Measurements from ENCODE around the gene PSG6. TPM values are rescaled to one million over a fixed set of nuclear protein-coding genes. Genes with fewer than 3 reads are reported as not detected.
A peak's percentile ranks its signal among the peaks of the same experiment; 100 is the strongest.
"Not testable (repeated sequence)": the region's sequence is repeated elsewhere in the genome, so short reads cannot be mapped to it uniquely, and the experiment has no call there.

Gene PSG6
- total and polyA plus RNA-seq, 12 donors, result not detected

DNA sequence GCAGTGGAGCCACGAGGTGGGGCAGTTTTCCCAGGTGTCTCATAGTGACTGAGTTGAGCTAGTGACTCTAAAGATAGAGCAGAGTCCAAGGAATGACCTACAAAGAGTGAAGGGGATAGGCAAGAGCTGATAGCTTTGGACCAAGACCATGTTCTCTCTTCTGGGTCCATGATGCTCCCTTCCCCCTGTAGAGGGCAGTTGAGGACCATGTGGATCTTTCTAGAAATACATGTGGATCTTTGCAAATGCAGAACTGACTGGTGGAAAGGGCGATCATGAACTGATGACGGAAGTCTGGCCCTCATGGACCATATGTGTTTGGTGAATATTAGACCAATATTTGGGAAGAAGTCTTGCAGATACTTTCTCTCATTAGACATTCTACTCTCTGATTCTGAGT, 45.1 kb downstream of the PSG6 start:
- TF ChIP-seq POLR2A (IDR thresholded peaks at IDR 0.05) (no peak), CTCF (IDR thresholded peaks at IDR 0.05) (no peak)
- H3K27ac ChIP-seq, result no peak overlapping the region
- no peaks in the 10 kb centered on the region for H3K36me3 ChIP-seq (replicated peaks in 1 of 2)
- 53 to 71% (median 61%) methylated on average over 3 of the region's 3 CpGs for WGBS, 4 donors
- H3K4me3 ChIP-seq, result no peak overlapping the region
- H3K27me3 ChIP-seq, result no peaks in the 10 kb centered on the region
- DNase-seq, result peak in 1 of 7 donors; percentile 13
- H3K4me1 ChIP-seq (replicated peaks in 1 of 2), result no peaks in the 10 kb centered on the region
- intact Hi-C loops (cut with DNase I), result no loop called here
- no peaks in the 10 kb centered on the region for H3K9me3 ChIP-seq (replicated peaks in 1 of 3)

- no peaks in the 10 kb centered on the region for H3K4me1 ChIP-seq (replicated peaks in 1 of 2)
- no peak overlapping the region for H3K4me3 ChIP-seq
- no peaks in the 10 kb centered on the region for H3K36me3 ChIP-seq (replicated peaks in 1 of 2)
- TF ChIP-seq CTCF (IDR thresholded peaks at IDR 0.05) (no peak), POLR2A (IDR thresholded peaks at IDR 0.05) (no peak)
- no peaks in the 10 kb centered on the region for H3K9me3 ChIP-seq (replicated peaks in 1 of 3)
- no peaks in the 10 kb centered on the region for H3K27me3 ChIP-seq
- 62 to 72% (median 70%) methylated on average over 5 of the region's 5 CpGs for WGBS, 4 donors
- H3K27ac ChIP-seq, result no peak overlapping the region
- intact Hi-C loops (cut with DNase I), result no loop called here
- no peak for DNase-seq
Measured at GRCh38 chr19:42857544-42857867, 60.2 kb downstream of the PSG6 start.

- DNase-seq, result peak in 1 of 7 donors; percentile 46
- H3K36me3 ChIP-seq (replicated peaks in 1 of 2); H3K4me3 ChIP-seq; H3K9me3 ChIP-seq (replicated peaks in 1 of 3); H3K4me1 ChIP-seq (replicated peaks in 1 of 2); H3K27ac ChIP-seq; intact Hi-C loops (cut with DNase I); H3K27me3 ChIP-seq: not testable (repeated sequence)
- WGBS, 4 donors, result 78 to 85% (median 81%) methylated on average over 9 to 19 of the region's 19 CpGs
- peak in 3 of 6 experiments; percentile 22 to 46 (median 31) for TF ChIP-seq CTCF (IDR thresholded peaks at IDR 0.05)
Measured at GRCh38 chr19:42856866-42857543, 60.7 kb downstream of the PSG6 start.

GRCh38 chr19:42854745-42855144, 62.9 kb downstream of the PSG6 start:
- DNase-seq; H3K4me3 ChIP-seq; H3K4me1 ChIP-seq (replicated peaks in 1 of 2); intact Hi-C loops (cut with DNase I); H3K27ac ChIP-seq; H3K36me3 ChIP-seq (replicated peaks in 1 of 2); H3K9me3 ChIP-seq (replicated peaks in 1 of 3); H3K27me3 ChIP-seq: not testable (repeated sequence)
- WGBS, 4 donors, result 65 to 94% (median 77%) methylated on average over 1 to 2 of the region's 3 CpGs

DNA sequence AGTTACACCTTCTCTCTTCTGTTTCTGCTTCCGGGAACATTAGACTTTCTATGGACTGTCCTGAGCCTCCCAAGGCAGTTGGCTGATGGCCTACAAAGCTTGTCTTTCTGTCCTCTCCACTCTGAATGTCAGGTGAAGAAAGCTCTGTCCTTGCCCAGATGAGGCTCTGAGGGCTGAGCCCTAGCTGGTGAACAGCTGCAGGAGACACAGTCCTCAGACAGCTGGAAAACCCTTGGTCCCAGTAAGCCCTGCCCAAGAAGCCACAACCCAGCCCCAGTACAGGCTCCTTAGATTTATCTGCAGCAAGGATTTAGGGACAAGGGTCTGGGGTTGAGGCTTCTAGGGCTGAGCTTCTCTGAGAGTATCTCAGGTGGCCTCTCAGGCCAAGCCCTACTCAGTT, 64.5 kb downstream of the PSG6 start:
- H3K27ac ChIP-seq; H3K27me3 ChIP-seq; H3K36me3 ChIP-seq (replicated peaks in 1 of 2); H3K4me1 ChIP-seq (replicated peaks in 1 of 2); DNase-seq; H3K9me3 ChIP-seq (replicated peaks in 1 of 3); intact Hi-C loops (cut with DNase I); H3K4me3 ChIP-seq: not testable (repeated sequence)
- 88 to 90% (median 89%) methylated on average over 1 of the region's 1 CpG for WGBS, 4 donors

DNA sequence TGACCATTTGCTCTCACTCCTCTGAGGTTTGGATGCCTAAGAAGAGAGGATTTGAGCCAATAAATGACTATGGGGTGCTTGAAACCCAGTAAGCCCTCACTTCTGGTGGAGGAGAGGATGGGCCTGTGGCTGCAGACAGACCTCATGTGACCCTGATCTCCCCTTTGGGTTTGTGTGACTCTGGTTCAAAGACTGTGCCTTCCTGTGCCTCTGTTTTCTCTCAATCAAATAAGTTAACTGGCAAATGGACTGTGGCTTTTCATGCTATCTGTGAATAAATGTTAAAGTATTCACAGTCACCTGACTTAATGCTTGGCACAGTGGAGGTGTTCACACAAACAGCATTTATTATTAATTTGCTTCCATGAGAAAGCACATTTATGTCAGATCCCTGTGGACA, 64.9 kb downstream of the PSG6 start:
- H3K4me3 ChIP-seq; DNase-seq; H3K27ac ChIP-seq; H3K36me3 ChIP-seq (replicated peaks in 1 of 2); H3K9me3 ChIP-seq (replicated peaks in 1 of 3); intact Hi-C loops (cut with DNase I); H3K27me3 ChIP-seq; H3K4me1 ChIP-seq (replicated peaks in 1 of 2): not testable (repeated sequence)

All from adrenal gland (tissue), 12 donors.